GM21619 (cell line): ENCODE measurements around the gene KRTAP20-1.

Source experiments
- ATAC-seq: cut with Tn5 transposase; IDR thresholded peaks from one replicate; pipeline ENCODE4 v1.9.1; 2021; ENCODE audit not compliant: unreplicated experiment

KRTAP20-1 gene, protein sequence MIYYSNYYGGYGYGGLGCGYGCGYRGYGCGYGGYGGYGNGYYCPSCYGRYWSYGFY

DNA sequence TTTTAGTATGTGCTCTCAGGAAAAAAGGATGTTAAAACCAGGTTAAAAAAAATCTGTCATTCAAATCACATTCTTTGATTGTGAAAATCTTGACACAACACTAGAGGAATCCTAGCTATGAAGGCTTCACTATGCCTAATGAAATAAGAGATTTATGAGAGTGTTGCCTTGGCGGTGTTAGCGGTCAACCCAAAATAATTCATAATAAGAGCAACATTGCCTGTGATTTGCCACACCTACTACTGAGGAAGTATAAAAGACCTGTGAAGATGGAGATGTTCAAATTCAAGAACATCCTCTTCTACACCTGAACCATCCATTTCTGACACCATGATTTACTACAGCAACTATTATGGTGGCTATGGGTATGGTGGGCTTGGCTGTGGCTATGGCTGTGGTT is at the start of gene KRTAP20-1:
Gene KRTAP20-1, plus strand, starts transcription at position 301 of the 400 bp plus-strand sequence. Its CDS starts 30 bp downstream, at position 331.
- ATAC-seq: no peak

DNA sequence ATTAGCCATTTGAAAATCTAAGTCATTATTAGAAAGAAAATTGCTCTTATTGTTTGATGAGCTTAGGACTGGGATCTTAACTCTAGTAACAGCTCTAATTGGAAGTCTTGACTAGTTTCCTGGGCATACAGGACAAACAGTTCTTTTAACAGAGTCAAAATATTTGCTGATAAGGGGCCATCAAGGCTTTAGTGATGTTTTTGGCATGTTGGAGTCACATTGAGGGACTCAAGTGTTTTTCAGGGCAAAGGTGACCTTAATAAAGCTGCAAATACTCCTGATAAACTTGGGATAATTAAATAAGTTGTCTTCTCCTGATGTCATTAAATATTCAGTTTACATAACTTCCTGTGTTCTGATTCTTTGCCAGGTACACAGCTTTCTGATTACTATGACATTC is 48.6 kb upstream of the KRTAP20-1 start:
- ATAC-seq: no peak

DNA sequence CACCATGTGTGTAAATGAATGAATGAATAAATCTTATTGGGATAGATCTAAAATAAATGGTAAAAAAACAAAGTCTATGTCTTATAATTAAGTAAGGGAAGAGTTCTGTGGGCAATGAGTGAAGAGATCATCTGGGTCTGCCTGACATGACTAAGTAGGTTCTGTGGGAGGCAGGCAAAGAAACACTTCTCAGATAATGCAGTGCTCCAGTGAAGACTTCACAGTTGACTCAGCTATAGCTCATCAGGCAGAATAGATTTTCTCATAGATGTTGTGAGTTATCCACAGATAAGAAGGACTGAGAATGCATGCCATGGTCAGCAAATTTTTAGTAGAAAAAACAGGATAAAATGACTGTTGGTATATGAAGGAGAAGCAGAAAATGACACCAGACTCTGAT is 38.5 kb upstream of the KRTAP20-1 start:
- no peak for ATAC-seq

DNA sequence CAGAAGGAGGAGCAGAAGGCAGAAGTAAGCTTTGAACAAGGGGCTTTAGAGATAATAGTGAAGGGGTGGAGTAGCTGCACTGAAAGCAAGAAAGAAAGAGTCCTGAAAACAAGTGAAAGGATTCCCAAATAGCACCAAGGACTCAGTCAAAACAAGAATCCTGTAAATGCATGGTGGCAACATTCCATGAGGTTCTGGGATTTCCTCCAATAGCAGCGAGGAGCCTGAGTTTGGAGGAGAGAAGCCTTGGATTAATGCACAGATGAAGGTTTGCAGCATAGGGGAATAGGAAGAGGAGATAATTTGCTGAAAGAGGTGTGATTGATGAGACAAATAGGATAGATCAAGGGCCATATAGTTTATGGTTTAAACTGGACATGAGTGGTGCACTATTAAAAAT is 36.9 kb upstream of the KRTAP20-1 start:
- no peak for ATAC-seq

DNA sequence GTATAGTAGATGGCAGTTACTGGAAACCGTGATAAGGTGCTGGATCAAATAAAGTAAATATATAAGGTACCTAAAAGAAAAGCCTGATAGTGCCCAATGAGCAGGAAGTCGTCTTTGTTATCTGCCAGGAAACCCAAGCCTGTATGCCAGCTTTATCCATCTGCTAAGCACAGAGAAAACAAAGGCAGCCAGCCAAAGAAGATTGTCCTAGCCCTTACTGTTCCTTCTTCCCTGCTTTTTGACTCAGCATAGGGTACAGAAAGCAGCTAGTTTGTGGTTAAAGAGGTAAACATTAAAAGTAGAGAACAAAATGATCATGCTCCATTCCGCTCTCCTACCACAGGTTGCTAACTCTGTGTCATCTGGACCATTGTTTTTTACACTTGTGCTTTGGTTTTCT is 36.1 kb upstream of the KRTAP20-1 start:
- no peak for ATAC-seq

DNA sequence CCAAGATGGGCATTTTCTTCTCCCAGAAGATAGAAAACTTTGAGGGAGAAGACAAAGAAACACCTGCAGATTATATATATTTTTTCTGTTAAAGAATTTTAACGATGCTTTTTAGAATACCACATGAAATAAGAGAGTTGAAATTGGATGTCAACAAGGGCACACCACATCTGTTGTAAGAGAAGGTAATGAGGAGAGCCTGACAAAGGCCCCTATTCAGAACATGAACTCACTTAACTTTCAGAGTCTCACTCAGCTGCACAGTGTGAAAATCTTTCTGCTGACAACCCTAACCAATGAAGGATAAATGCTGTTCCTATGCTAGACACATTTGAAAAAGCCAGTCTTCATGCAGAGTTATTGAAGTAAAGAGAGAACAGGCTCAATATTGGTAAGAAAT is 33.4 kb upstream of the KRTAP20-1 start:
- ATAC-seq: no peak

DNA sequence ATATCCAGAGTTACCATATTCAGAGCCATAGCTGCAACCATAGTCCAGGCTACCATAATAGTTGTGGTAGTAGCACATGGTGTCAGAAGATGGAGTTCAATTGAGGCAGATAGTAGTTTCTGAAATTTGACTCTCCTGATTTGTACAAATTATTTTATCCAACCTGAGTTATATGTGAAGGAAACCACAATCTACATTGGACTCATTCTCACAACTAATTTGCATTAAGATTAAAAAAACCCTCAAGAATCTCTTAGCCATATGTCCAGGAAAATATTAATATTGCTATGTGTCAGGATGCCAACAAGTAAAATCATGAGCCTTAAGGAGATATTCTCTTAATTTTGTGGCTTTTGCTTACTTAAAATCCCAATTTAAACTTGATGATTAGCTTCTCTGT is 25.9 kb upstream of the KRTAP20-1 start, which contains the start of gene KRTAP22-2:
Gene KRTAP22-2, minus strand, starts transcription at position 101 of the 400 bp plus-strand sequence.
- no peak for ATAC-seq

DNA sequence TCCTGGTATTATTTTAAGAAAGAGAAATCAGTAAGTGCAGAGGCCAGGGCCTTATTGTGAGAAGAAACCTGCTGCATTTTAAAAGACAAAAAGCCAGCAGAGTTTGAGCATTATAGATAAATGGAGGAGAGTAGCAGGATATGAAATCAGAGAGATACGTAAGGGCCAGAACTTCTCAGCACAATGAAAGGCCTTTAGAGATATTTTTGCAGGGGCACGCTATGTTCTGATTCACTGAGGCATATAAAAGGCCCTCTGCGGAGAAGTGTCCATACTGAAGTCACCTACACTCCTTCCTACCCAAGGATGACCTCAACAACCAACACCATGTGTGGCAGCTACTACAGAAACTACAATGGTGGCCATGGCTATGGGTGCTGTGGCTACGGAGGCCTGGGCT is 24.1 kb upstream of the KRTAP20-1 start, which contains the start of gene KRTAP6-3:
Gene KRTAP6-3, plus strand, starts transcription at position 301 of the 400 bp plus-strand sequence. Its CDS starts 6 bp downstream, at position 307.
- ATAC-seq: no peak

DNA sequence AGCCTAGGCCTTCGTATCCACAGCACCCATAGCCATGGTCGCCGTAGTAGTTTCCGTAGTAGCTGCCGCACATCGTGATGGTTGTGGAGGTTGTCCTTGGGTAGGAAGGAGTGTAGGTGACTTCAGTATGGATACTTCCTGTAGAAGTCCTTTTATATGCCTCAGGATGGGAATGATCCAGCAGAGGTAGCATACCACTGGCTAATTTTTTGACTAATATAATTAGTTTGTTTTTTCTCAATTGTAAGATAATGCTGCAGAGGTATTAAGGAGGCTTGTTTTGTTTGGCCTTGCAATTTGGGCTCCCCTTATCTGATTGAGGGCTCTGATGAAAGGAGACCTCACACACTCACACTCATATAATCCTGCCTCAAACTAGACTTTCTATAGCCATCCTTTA is 17.4 kb upstream of the KRTAP20-1 start, which contains the start of gene KRTAP6-2:
Gene KRTAP6-2, minus strand, starts transcription at position 101 of the 400 bp plus-strand sequence. Its CDS starts 28 bp downstream, at position 73.
- ATAC-seq: no peak

DNA sequence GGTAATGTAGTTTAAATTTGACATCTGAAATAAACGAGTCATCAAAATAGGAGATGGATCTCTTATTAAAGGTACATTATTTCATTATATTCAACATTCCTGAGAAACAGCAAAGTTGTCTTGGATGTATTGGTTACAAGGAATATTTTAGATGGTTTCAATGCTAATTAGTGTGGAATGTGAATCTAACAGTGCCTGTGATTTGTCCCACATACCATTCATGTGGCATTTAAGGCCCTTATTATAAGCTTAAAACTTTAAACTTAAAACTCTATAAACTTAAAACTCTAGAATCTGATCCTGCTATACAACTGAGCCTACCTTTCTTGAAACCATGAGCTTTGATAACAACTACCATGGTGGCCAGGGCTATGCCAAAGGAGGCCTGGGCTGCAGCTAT is 15.4 kb upstream of the KRTAP20-1 start, which contains the start of gene KRTAP22-1:
Gene KRTAP22-1, plus strand, starts transcription at position 301 of the 400 bp plus-strand sequence.
- ATAC-seq: no peak

DNA sequence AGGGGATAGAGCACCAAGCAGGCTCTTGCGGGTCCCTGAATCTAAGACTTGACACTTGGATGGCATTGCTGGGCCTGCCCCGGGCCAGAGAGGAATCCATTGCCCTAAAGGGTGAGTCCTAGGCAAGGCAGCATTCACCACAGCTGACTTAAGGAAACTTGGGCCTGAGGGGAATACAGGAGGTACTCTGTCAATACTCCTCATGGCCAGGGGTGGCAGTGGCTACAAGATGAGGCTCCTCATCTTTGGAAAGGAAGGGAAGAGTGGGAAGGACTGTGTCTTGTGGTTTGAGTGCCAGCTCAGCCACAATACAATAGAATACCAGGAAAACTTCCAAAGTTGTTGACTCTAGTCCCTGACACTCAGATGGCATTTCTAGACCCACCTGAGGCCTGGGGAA is 10.3 kb upstream of the KRTAP20-1 start:
- no peak for ATAC-seq

DNA sequence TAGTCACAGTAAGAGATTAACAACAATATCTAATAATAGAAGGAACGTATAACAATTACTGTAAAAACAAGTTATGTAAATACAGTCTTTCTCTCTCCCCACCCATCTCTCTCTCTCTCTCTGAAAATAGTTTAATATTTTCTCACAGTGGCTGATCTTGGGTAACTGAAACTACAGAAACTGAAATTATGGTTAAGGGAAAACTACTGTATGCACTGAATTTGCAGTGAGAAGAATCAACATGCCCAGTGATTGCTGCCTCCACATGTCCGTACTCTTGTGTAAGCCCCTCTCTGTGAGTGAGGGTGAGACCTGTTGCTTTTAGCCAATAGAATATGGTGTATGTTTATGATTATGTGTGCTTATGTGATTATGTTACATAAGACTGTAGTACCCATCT is 4.1 kb upstream of the KRTAP20-1 start:
- no peak for ATAC-seq

DNA sequence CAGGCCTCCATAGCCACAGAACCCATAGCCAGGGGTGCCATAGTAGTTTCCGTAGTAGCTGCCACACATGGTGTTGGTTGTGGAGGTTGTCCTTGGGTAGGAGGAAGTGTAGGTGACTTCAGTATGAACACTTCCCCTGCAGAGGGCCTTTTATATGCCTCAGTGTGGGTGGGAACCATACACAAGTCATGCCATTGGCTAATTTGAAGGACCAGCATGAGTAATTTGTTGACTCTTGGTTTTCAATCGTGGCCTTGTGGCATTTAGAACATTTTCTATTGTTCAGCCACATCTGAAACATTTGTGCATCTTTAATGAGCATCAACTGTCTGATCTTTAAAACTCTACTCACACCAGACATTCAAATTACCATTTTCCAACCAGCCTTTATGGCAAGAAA is 2.4 kb upstream of the KRTAP20-1 start, which contains the start of gene KRTAP6-1:
Gene KRTAP6-1, minus strand, starts transcription at position 95 of the 400 bp plus-strand sequence. Its CDS starts 26 bp downstream, at position 69.
- ATAC-seq: no peak

DNA sequence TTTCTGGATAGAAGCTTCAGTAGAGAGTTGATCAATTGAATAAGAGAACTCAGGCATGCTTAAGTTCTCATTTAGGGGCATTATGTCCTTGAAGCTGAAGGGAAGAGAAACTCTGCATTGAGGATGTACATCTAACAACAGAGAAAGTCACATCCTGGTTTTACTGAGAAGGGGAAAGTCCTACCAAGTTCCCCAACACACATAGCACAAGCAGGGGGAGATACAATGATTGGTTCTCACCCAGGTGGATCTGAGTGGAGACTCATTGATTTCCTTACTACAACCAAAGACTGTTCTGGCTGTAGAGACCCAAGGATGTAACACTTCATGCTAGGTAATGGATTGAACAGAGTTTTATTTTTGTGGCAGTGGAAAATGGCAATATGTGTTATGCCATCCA is 1.0 kb upstream of the KRTAP20-1 start:
- no peak for ATAC-seq

DNA sequence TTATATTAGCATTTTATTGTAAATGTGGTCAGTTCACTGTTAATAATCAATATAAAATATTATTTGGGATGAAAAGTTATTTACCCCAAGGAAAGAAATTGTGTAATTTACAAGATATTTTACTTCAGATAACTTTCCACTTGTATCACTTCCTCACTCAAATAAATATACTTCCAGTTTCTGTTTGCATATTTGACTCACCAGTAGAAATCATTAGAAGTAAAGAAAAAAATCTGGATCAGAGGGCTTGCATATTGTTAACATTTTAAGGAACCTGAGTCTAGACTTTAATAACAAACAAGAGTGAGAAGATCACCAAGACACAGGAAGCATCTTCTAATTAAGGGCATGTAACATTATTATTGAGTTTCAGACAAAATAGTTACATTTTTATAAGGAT is 3.9 kb downstream of the KRTAP20-1 start:
- ATAC-seq: no peak

DNA sequence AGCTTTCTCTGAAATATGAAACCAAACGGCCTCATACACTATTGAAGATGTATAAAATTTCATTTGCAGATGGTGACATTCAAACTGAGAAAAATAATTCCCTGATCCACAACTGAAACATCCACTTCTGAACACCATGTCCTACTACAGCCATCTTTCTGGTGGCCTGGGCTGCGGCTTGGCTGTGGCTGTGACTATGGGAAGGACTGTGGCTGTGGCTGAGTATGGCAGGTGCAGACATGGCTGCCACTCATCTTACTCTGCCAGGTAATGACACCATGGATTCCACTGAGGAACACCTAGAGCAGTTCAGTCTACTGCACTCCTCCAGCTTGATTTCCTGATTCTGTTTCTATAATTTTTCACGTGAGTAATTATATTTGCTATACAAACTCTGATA is 4.3 kb downstream of the KRTAP20-1 start, which contains the start of gene KRTAP20-4:
Gene KRTAP20-4, plus strand, starts transcription at position 106 of the 400 bp plus-strand sequence.
- no peak for ATAC-seq

DNA sequence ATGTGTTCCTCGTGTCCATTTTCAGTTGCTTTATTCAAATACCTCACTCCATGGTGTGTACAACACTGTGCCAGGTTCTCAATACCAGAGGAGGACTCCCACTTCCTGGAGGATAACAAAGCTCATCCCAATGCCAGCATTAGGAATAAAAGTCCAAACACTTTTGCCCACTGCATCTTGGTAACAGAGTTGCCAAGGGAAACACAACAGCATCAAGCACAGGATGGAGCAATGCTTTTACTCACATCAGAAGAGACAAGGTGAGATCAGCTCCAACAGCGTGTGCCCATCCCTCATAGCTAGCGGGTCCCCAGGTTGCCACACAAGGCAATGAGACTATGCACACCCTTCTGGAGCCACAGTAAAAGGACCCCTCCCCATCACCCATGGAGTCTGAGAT is 7.1 kb downstream of the KRTAP20-1 start:
- no peak for ATAC-seq

DNA sequence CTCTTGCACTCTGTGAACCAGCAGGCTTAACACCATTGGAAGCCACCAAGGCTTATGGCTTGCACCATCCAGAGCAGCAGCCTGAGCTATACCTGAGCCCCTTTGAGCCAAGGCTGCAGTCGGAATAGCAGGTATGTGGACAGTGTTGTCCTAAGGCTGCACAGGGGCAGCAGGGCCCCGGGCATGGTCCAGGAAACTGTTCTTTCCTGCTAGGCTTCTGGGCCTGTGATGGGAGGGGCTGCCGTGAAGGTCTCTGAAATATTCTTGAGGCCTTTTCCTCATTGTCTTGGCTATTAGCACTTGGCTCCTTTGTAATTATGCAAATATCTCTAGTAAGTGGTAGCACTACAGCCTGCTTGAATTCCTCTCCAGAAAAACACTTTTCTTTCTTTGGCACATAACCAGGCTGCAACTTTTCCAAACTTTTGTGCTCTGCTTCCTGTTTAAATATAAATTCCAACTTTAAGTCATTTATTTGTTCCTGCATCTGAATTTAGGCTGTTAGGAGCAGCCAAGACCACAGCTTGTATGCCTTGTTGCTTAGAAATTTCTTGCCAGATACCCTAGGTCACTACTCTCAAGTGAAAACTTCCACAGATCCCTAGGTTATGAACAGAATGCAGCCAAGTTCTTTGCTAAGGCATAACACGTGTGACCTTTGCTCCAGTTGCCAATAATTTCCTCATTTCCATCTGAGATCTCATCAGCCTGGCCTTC is 9.4 kb downstream of the KRTAP20-1 start:
- no peak for ATAC-seq

DNA sequence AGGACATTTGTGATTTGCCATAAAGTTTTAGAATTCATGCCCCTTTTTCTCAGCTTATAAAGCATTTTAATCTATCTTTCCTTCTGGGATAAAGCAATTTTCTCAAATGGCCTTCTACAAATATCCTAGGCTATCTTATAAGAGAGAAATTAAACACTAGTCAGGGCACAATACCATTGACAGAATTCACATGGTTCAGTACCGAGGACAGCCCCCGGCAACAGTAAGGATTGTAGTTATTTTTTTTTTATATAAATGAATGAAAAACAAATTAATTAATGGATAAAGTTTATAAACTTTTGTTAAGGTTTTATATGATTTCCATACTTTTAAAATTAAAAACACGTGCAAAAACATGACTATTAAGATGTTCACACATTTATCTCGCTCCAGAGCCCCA is 11.9 kb downstream of the KRTAP20-1 start:
- ATAC-seq: no peak

DNA sequence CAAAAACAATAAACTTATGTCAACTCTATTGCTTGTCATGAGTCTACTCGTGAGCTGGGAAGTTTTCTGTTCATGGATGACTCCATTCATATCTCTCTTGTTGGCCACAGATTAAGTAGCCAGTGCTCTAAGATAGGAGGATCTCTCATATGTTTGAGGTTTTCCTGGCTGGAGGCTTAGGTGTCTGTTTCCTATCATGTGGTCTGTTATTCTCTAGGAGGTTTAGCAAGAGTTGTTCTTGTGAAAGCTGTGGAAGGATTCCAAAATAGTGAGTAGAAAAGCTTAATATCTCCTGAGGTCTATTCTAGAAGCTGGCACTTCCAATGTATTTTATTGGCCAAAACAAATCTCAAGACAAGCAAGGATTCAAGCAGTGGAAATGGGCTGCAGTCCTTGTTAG is 13.0 kb downstream of the KRTAP20-1 start:
- no peak for ATAC-seq

DNA sequence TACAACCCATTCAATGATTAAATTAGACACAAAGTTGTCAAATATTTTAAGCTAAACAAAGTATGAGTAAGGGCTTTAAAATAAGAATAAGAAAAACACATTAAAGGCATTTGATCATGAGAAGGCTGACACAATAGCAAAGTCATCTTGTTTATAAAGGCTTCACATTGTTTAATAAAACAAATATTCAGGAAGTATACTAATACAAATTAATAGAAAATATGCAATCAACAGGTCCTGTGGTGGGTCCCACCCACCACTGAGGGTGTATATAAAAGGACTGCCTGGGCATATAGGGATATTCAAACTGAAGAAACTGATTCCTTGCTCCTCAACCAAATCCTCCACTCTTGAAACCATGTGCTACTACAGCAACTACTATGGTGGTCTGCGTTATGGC is 18.7 kb downstream of the KRTAP20-1 start, which contains the start of gene KRTAP20-2:
Gene KRTAP20-2, plus strand, starts transcription at position 301 of the 400 bp plus-strand sequence. Its CDS starts 58 bp downstream, at position 359.
- ATAC-seq: no peak

DNA sequence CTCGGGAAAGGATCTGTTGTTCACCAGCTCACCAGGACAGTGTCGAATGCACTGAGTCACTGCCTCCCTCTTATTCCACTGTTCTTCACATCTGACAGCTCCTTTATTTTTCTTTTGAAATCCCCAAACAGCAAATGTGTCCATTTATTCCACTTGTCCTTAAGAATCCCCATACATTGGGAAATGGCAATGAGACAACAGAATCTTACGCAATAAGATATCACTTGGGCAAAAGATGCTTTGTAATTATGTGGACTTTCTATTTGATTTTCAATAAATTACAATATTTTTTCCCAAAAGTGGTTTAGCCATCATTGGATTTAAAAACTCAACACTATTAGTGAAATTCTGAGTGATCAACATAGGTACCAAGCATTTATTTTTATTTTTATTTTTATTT is 22.5 kb downstream of the KRTAP20-1 start:
- ATAC-seq: no peak
